Stimulated activated naive CD4-positive, alpha-beta T cell treated with Interleukin-2 at 50 U/mL for 16 hours (primary cell): Measurements from ENCODE around the gene TNS3.
"Not testable (repeated sequence)": the region's sequence is repeated elsewhere in the genome, so short reads cannot be mapped to it uniquely, and the experiment has no call there.

Experiments
- DNase-seq: peaks from one replicate; lab custom pipeline; 2025; lab: John Stamatoyannopoulos, UW

Gene TNS3

GRCh38 chr7:47602272-47603004 is 20.5 kb upstream of the TNS3 start:
- DNase-seq, result no peak

DNA sequence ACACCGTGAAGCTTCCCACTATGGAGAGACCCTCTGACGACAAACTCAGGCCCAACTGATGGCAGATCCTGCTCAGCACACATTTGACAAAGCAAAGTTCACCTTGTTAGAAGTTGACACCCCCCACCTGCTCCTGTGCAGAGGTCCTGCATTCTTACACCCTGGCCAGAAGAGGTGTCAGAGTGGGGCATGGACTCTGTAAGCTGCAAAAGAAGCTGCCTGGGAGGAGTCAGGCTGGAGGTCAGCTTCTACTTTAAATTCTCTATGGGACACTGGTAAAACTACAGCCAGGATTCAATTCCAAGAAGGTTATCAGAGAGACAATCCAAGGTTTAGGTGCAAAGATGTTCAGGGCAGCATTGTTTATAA is 20.0 kb upstream of the TNS3 start:
- no peak for DNase-seq

DNA sequence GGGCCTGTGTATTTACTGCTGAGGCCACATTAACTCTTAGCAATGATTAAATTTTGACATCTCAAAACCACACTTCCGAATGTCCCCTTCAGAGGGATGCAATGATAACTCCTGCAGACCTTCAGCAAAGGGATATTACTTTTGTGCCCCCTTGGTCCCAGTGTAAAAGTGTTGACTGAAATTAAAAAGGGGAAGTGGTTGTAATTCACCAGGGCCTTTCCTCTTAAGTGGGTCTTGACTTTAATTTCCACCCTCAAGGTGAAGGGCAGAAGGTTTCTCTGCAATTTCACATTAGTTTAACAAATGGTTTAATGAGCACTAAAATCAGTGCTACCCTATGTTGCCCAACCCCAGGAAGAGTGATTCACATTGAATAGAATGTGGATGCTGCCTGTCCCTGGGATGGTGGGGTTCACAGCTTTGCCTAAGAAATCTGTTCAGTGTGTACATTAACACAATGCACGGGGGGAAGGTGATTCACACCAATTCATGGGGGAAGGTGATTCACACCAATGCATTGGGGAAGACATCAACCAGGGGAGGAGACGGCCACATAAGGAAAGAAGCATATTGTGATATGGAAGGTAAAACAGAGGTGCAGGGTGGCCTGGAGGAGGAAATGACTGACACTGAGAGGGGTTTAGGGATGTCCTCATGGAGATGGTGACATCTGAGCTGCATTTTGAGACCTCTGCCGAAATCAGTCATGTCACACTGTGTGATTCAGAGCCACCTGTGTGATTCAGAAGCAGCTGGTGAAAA is 19.4 kb upstream of the TNS3 start:
- no peak for DNase-seq

- no peak for DNase-seq
Measured at GRCh38 chr7:47600199-47601118, 18.5 kb upstream of the TNS3 start.

- DNase-seq, result no peak
Measured at GRCh38 chr7:47597379-47597778, 15.5 kb upstream of the TNS3 start.

GRCh38 chr7:47596502-47597202 is 14.7 kb upstream of the TNS3 start:
- no peak for DNase-seq

GRCh38 chr7:47594406-47594805 is 12.5 kb upstream of the TNS3 start:
- DNase-seq, result no peak

GRCh38 chr7:47591655-47592572 is 10.0 kb upstream of the TNS3 start:
- no peak for DNase-seq

GRCh38 chr7:47591089-47591654 is 9.3 kb upstream of the TNS3 start:
- no peak for DNase-seq

- not testable (repeated sequence) for DNase-seq
Measured at GRCh38 chr7:47590215-47590614, 8.3 kb upstream of the TNS3 start.

DNA sequence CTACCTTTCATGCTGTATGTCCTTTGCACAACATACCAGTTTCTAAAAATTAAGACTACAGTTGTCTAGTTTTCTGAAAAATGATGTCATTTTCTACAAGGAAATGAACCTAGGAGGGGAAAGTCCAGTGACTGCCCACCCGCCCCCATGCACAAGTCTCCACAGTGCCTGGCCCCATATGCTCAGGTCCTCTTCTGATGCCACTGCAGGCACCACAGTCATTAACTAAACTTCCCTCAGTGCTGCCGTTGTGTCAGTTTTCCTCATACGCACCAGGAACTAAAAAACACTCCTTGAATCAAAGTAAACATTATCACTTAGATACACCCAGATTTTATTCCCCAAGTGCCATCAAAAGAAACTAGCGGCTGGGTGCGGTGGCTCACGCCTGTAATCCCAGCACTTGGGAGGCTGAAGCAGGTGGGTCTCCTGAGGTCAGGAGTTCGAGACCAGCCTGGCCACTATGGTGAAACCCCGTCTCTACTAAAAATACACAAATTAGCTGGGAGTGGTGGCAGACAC is 6.9 kb upstream of the TNS3 start:
- no peak for DNase-seq

DNA sequence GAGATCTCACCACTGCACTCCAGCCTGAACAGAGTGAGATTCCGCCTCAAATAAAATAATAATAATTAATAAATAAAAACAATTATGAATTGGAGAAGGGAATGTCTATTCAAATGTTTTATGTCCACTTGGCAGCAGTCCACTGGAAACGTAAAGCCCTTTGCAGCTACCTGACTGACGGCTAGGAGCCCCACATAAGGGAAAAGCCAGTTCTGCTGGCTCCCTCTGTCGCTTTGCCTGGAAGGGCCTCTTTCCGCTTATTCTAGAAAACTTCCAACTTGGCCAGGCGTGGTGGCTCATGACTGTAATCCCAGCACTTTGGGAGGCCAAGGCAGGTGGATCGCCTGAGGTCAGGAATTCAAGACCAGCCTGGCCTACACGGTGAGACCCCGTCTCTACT is 6.1 kb upstream of the TNS3 start:
- DNase-seq, result no peak

- DNase-seq, result no peak
Measured at GRCh38 chr7:47587351-47587750, 5.4 kb upstream of the TNS3 start.

DNA sequence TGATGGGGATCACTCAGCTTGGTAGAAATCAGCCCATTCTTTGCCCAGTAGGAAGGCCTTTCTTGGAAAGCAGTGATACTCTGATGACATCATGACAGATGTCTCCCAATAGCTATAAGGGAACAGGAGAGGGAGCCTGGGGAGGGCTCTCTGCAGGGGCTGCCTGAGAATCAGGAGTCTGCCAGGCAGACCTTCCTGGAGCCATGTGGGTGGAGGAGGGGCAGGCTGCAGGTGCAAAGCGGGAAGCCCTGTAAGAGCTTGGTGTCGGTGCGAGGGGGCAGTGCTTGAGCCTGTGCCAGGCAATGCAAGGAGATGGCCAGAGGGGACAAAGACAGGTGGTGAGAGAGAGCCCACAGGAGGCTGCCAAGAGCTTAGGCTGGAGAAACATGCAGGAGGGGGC is 5.0 kb upstream of the TNS3 start:
- no peak for DNase-seq

DNA sequence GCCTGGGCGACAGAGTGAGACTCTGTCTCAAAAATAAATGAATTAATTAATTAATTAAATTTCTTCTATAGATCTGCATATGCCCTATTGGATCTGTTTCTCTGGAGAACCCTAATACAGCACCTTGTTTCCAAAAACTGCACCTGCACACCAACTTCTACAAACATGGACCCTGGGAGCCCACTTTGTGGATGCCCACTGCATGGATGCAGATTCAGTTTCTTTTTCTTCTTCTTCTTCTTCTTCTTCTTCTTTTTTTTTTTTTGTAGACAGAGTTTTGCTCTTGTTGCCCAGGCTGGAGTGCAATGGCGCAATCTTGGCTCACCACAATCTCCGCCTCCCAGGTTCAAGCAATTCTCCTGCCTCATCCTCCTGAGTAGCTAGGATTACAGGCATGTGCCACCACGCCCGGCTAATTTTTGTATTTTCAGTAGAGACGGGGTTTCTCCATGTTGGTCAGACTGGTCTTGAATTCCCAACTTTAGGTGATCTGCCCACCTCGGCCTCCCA is 4.3 kb upstream of the TNS3 start:
- not testable (repeated sequence) for DNase-seq

DNA sequence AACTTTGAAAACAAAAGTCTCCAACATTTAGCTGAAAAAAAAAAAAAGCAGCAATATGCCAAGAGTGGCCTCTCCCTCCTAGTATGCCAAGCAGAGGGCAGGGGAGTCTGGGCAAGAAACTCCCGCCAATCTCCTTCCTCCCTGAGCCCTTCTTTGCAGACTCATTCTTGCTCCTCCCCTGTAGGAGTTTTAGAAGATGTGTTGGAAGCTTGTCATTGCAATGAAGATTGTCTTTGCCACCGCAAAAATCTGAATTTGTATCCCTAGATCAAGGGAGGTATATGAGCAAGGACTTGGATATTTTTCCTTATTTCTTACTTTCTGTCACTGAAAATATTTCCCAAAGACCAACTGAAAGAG is 2.6 kb upstream of the TNS3 start:
- DNase-seq, result no peak

- DNase-seq, result no peak
Measured at GRCh38 chr7:47583739-47584535, 2.0 kb upstream of the TNS3 start.

DNA sequence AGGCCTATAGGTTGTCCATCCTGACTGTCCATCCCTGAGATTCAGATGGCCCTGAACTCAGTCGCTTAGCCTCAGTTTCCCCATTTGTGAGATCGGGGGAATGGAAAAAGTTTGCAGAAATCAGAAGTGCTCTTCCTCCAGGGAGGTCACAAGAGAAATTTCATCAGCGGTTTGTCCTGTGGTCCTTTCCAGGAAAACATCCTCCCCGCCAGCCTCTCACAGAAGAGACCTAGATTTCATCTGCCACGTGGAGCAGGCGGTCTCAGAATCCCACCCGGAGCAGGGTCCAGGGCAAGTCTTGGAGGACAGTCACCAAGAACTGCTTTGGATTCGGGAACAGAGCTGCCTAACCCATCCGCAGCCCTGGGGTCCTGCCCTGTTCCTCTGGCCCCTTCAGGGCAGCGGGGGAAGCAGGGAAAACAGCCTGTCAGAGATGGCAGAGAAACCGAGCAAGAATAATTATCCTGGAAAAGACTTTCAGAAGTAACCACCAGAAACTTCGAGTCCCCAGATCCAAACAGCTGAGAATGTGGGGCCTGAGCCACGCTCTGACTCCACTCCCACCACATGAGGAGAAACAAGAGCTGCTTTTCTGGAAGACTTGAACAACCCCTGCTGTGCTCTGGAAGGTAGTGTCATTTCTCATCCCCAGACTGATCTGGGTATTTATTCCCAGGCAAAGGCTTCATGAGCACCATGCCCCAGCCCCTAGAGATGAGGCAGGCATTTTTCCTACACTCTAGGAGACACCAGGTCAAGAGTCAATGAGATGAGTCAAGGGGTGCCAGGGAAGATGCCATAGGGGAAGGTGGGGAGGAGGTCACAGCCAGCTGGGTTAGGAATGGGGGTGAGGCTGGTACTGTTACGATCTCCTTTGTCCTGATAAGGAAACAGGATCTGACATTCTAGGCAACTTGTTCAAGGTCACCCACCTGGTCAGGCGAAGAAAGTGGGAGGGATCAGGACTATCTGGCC is 1.1 kb upstream of the TNS3 start:
- no peak for DNase-seq
